ENCODE measurements around the gene ZNF839. TPM values are rescaled to one million over a fixed set of nuclear protein-coding genes. Genes with fewer than 3 reads are reported as not detected.

ZNF839 gene
- total RNA-seq, 6 experiments from 2014 or later = 3.6 to 8.7 (median 5.9) TPM

DNA sequence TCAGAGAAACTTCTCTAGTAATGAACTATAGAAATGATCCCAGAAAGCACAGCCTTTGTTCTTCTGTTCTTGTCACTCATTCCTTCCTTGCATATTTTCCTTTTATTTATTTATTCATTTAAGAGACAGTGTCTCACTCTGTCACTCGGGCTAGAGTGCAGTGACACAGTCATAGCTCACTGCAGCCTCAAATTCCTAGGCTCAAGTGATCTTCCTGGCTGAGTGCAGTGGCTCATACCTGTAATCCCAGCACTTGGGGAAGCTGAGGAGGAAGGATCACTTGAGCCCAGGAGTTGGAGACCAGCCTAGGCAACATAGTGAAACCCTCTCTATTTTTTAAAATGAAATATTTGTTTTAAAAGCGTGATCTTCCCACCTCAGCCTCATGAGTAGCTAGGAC is 54.7 kb downstream of the ZNF839 start:
- H3K4me1 ChIP-seq = peaks cover 0 to 9% (median 0%) of the 10 kb centered on the region in 4 donors
- no peak for TF ChIP-seq POLR2A (IDR thresholded peaks at IDR 0.05)
- no peaks in the 10 kb centered on the region for H3K27me3 ChIP-seq
- H3K4me3 ChIP-seq = no peak overlapping the region
- DNase-seq = no peak
- intact Hi-C loops (cut with DNase I) = no loop called here
- no peak overlapping the region for H3K27ac ChIP-seq
- WGBS (ENCODE audit: insufficient coverage, low coverage, low lambda C conversion rate, missing lambda C conversion rate) = 88% methylated on average over 2 of the region's 2 CpGs
- no peaks in the 10 kb centered on the region for H3K9me3 ChIP-seq
- ATAC-seq = no peak
- H3K36me3 ChIP-seq = peaks cover 0 to 2% (median 0%) of the 10 kb centered on the region in 4 donors

GRCh38 chr14:102375119-102375518 is 55.6 kb downstream of the ZNF839 start:
- DNase-seq = no peak
- ATAC-seq = no peak
- Histone ChIP-seq H3K4me3 (no peak overlapping the region), H3K27me3 (no peaks in the 10 kb centered on the region), H3K4me1 (peaks cover 0 to 9% (median 0%) of the 10 kb centered on the region in 4 donors), H3K9me3 (no peaks in the 10 kb centered on the region), H3K27ac (no peak overlapping the region), H3K36me3 (peaks cover 0 to 2% (median 0%) of the 10 kb centered on the region in 4 donors)
- TF ChIP-seq POLR2A (IDR thresholded peaks at IDR 0.05) (no peak), CTCF (IDR thresholded peaks at IDR 0.05) (no peak)
- intact Hi-C loops (cut with DNase I) = no loop called here
- 95% methylated on average over 2 of the region's 5 CpGs for WGBS (ENCODE audit: insufficient coverage, low coverage, low lambda C conversion rate, missing lambda C conversion rate)

DNA sequence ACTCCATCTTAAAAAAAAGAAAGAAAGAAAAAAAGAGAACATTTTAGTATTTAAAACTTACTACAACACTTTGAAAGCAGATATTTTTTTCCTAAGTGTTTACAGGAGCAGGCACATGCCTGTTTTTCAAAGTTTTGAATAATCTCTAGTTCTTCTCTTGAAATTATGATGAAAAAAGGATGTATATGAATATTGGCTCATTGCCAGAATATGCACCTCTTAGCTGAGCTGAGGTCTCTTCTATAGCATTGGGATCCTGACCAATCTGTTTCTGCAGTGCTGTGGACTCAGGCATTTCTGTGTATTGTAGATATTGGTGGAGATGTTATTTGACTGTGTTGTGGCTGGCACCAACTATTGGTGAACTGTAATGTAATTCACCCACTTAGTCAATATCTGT is 58.1 kb downstream of the ZNF839 start:
- intact Hi-C loops (cut with DNase I) = no loop called here
- ATAC-seq = no peak

DNA sequence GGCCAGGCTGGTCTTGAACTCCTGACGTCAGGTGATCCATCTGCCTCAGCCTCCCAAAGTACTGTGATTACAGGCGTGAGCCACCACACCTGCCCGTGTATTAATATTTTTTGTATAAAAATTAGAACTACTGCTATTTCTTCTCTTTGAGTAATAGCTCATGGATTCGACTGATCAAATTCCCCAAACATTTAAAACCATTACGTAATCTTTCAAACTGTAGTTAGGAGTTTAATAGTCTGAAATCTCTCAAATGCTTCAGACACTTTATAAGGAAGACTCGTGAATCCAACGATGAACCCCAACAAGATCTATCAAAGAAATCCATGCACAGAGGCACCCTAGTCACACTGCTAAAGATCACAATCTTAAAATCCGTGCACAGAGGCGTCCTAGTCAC is 59.3 kb downstream of the ZNF839 start:
- Histone ChIP-seq H3K9me3 (no peaks in the 10 kb centered on the region), H3K4me3 (no peak overlapping the region), H3K27ac (no peak overlapping the region), H3K27me3 (no peaks in the 10 kb centered on the region), H3K4me1 (peaks cover 0 to 9% (median 0%) of the 10 kb centered on the region in 4 donors), H3K36me3 (peaks cover 0 to 4% (median 1%) of the 10 kb centered on the region in 4 donors)
- no peak for DNase-seq
- no peak for ATAC-seq
- intact Hi-C loops (cut with DNase I) = no loop called here
- TF ChIP-seq CTCF (IDR thresholded peaks at IDR 0.05) (no peak), POLR2A (IDR thresholded peaks at IDR 0.05) (no peak)
- WGBS (ENCODE audit: insufficient coverage, low coverage, low lambda C conversion rate, missing lambda C conversion rate) = 96% methylated on average over 9 of the region's 9 CpGs

More for the DNA sequence above, 58.1 kb downstream of the ZNF839 start:
- DNase-seq = no peak
- Histone ChIP-seq H3K27ac (no peak overlapping the region), H3K4me1 (peaks cover 0 to 9% (median 0%) of the 10 kb centered on the region in 4 donors), H3K36me3 (peaks cover 0 to 4% (median 1%) of the 10 kb centered on the region in 4 donors), H3K27me3 (no peaks in the 10 kb centered on the region), H3K9me3 (no peaks in the 10 kb centered on the region), H3K4me3 (no peak overlapping the region)
- no peak for TF ChIP-seq POLR2A (IDR thresholded peaks at IDR 0.05)

- Histone ChIP-seq H3K36me3 (no peaks in the 10 kb centered on the region), H3K27me3 (no peaks in the 10 kb centered on the region), H3K4me1 (no peaks in the 10 kb centered on the region), H3K9me3 (no peaks in the 10 kb centered on the region), H3K4me3 (no peak overlapping the region), H3K27ac (no peak overlapping the region)
- ATAC-seq = no peak
- no peak for DNase-seq
- intact Hi-C loops (cut with DNase I) = no loop called here
- TF ChIP-seq CTCF (IDR thresholded peaks at IDR 0.05) (no peak), POLR2A (IDR thresholded peaks at IDR 0.05) (no peak)
Measured at GRCh38 chr14:102387086-102387485, 67.5 kb downstream of the ZNF839 start.

GRCh38 chr14:102389246-102389645 is 69.7 kb downstream of the ZNF839 start:
- intact Hi-C loops (cut with DNase I) = no loop called here
- Histone ChIP-seq H3K4me1 (no peaks in the 10 kb centered on the region), H3K9me3 (no peaks in the 10 kb centered on the region), H3K27me3 (no peaks in the 10 kb centered on the region), H3K36me3 (no peaks in the 10 kb centered on the region), H3K4me3 (no peak overlapping the region), H3K27ac (no peak overlapping the region)
- DNase-seq (no peak), ATAC-seq (no peak)
- 75% methylated on average over 2 of the region's 2 CpGs for WGBS (ENCODE audit: insufficient coverage, low coverage, low lambda C conversion rate, missing lambda C conversion rate)
- TF ChIP-seq POLR2A (IDR thresholded peaks at IDR 0.05) (no peak), CTCF (IDR thresholded peaks at IDR 0.05) (no peak)
